GM18498 (cell line): ENCODE results near the gene PROM2.

Experiments used
- ATAC-seq: cut with Tn5 transposase; IDR thresholded peaks from one replicate; pipeline ENCODE4 v1.9.1; 2021; ENCODE audit warnings: mild to moderate bottlenecking, moderate library complexity; ENCODE audit not compliant: unreplicated experiment

The PROM2 gene

GRCh38 chr2:95305380-95306061 lies 31.3 kb downstream of the PROM2 start:
- ATAC-seq, result no peak

- ATAC-seq, result no peak
Measured at GRCh38 chr2:95306336-95306895, 32.2 kb downstream of the PROM2 start.

- ATAC-seq, result no peak
Measured at GRCh38 chr2:95307036-95307435, 32.8 kb downstream of the PROM2 start.

- no peak for ATAC-seq
Measured at GRCh38 chr2:95307878-95308277, 33.6 kb downstream of the PROM2 start.

GRCh38 chr2:95308426-95308990 lies 34.3 kb downstream of the PROM2 start:
- no peak for ATAC-seq

GRCh38 chr2:95309599-95309998 lies 35.4 kb downstream of the PROM2 start:
- ATAC-seq, result no peak

- no peak for ATAC-seq
Measured at GRCh38 chr2:95310216-95310615, 36.0 kb downstream of the PROM2 start.

GRCh38 chr2:95310651-95311050 lies 36.4 kb downstream of the PROM2 start:
- no peak for ATAC-seq

GRCh38 chr2:95311815-95312542 lies 37.7 kb downstream of the PROM2 start:
- ATAC-seq, result no peak

- no peak for ATAC-seq
Measured at GRCh38 chr2:95312543-95313201, 38.4 kb downstream of the PROM2 start.

GRCh38 chr2:95313296-95314131 lies 39.3 kb downstream of the PROM2 start:
- no peak for ATAC-seq

- ATAC-seq, result no peak
Measured at GRCh38 chr2:95314598-95314963, 40.3 kb downstream of the PROM2 start.

- ATAC-seq, result no peak
Measured at GRCh38 chr2:95314964-95315611, 40.8 kb downstream of the PROM2 start.

GRCh38 chr2:95315801-95316411 lies 41.7 kb downstream of the PROM2 start:
- ATAC-seq, result no peak

- ATAC-seq, result no peak
Measured at GRCh38 chr2:95316466-95317122, 42.3 kb downstream of the PROM2 start.

- no peak for ATAC-seq
Measured at GRCh38 chr2:95317123-95317500, 42.9 kb downstream of the PROM2 start.

GRCh38 chr2:95317665-95318425 lies 43.6 kb downstream of the PROM2 start:
- no peak for ATAC-seq

- no peak for ATAC-seq
Measured at GRCh38 chr2:95318431-95319220, 44.4 kb downstream of the PROM2 start.
